ENCODE measurements around the gene GZMH.
"Not testable (repeated sequence)": the region's sequence is repeated elsewhere in the genome, so short reads cannot be mapped to it uniquely, and the experiment has no call there.

The GZMH gene

DNA sequence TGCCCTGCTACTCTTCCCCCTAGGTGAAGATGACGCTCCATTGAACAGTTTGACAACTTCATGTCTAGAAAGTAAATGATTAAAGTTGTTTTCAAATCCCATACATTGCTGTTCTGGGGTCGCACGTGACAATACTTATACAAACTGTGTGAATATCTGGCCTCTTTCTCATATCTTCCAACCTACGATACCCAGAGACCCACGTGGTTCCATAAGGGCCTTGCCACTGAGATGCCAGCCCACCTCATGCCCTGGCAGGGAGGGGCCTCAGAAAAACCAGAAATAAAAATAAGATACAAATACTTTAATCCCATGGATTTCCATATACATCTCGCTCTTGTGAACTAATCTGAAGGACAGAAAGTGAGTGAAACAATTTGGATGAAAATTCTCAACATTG, 20.0 kb upstream of the GZMH start:
- Histone ChIP-seq H3K9me3 (ENCODE audit: control insufficient read depth, low read depth, low read length) (no peaks in the 10 kb centered on the region), H3K27ac (ENCODE audit: low read length) (no peak overlapping the region), H3K4me1 (ENCODE audit: control insufficient read depth, low read depth, low read length) (no peaks in the 10 kb centered on the region), H3K9ac (ENCODE audit: low read length) (no peak overlapping the region), H3K4me3 (ENCODE audit: low read length) (no peak overlapping the region), H3K36me3 (ENCODE audit: control insufficient read depth, low read depth, low read length) (no peaks in the 10 kb centered on the region), H3K27me3 (ENCODE audit: control insufficient read depth, insufficient read depth, low read length) (no peaks in the 10 kb centered on the region)

GRCh38 chr14:24613747-24614146, 4.3 kb upstream of the GZMH start:
- Histone ChIP-seq H3K4me1 (ENCODE audit: control insufficient read depth, low read depth, low read length) (peaks cover 4% of the 10 kb centered on the region), H3K9me3 (ENCODE audit: control insufficient read depth, low read depth, low read length) (no peaks in the 10 kb centered on the region), H3K27me3 (ENCODE audit: control insufficient read depth, insufficient read depth, low read length) (no peaks in the 10 kb centered on the region), H3K36me3 (ENCODE audit: control insufficient read depth, low read depth, low read length) (no peaks in the 10 kb centered on the region), H3K9ac (ENCODE audit: low read length) (no peak overlapping the region), H3K4me3 (ENCODE audit: low read length) (no peak overlapping the region), H3K27ac (ENCODE audit: low read length) (no peak overlapping the region)

GRCh38 chr14:24613241-24613640, 3.8 kb upstream of the GZMH start:
- Histone ChIP-seq H3K36me3 (ENCODE audit: control insufficient read depth, low read depth, low read length) (no peaks in the 10 kb centered on the region), H3K9me3 (ENCODE audit: control insufficient read depth, low read depth, low read length) (no peaks in the 10 kb centered on the region), H3K4me1 (ENCODE audit: control insufficient read depth, low read depth, low read length) (peaks cover 4% of the 10 kb centered on the region), H3K9ac (ENCODE audit: low read length) (no peak overlapping the region), H3K4me3 (ENCODE audit: low read length) (no peak overlapping the region), H3K27ac (ENCODE audit: low read length) (no peak overlapping the region), H3K27me3 (ENCODE audit: control insufficient read depth, insufficient read depth, low read length) (no peaks in the 10 kb centered on the region)

GRCh38 chr14:24612196-24612595, 2.7 kb upstream of the GZMH start:
- Histone ChIP-seq H3K27ac (ENCODE audit: low read length) (no peak overlapping the region), H3K4me3 (ENCODE audit: low read length) (no peak overlapping the region), H3K9me3 (ENCODE audit: control insufficient read depth, low read depth, low read length) (no peaks in the 10 kb centered on the region), H3K27me3 (ENCODE audit: control insufficient read depth, insufficient read depth, low read length) (no peaks in the 10 kb centered on the region), H3K4me1 (ENCODE audit: control insufficient read depth, low read depth, low read length) (peaks cover 4% of the 10 kb centered on the region), H3K9ac (ENCODE audit: low read length) (no peak overlapping the region), H3K36me3 (ENCODE audit: control insufficient read depth, low read depth, low read length) (no peaks in the 10 kb centered on the region)

GRCh38 chr14:24607635-24608514, 1.6 kb downstream of the GZMH start:
- H3K27ac ChIP-seq (ENCODE audit: low read length), result no peak overlapping the region
- no peak overlapping the region for H3K4me3 ChIP-seq (ENCODE audit: low read length)
- no peaks in the 10 kb centered on the region for H3K9me3 ChIP-seq (ENCODE audit: control insufficient read depth, low read depth, low read length)
- H3K36me3 ChIP-seq (ENCODE audit: control insufficient read depth, low read depth, low read length), result no peaks in the 10 kb centered on the region
- H3K4me1 ChIP-seq (ENCODE audit: control insufficient read depth, low read depth, low read length), result no peaks in the 10 kb centered on the region
- H3K9ac ChIP-seq (ENCODE audit: low read length), result no peak overlapping the region
- H3K27me3 ChIP-seq (ENCODE audit: control insufficient read depth, insufficient read depth, low read length), result no peaks in the 10 kb centered on the region

DNA sequence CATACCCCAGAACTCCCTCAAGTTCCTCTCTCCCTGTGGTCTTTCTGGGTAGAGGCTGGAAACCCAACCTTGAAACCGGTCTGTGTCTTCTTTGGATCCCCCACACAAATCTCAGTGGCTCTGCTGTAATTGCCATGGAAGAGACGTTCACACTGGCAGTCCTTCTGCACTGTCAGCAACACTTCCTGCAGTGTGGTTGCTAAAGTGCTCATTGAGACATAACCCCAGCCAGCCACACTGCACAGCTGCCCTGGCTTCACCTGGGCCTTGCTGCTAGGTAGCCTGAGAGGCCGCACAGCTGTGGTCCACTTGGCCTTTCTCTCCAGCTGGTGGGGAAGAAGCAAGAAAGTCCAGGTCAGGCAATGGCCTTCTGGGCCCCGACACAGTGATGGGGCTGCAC, 2.4 kb downstream of the GZMH start:
- no peaks in the 10 kb centered on the region for H3K27me3 ChIP-seq (ENCODE audit: control insufficient read depth, insufficient read depth, low read length)
- no peaks in the 10 kb centered on the region for H3K4me1 ChIP-seq (ENCODE audit: control insufficient read depth, low read depth, low read length)
- no peak overlapping the region for H3K4me3 ChIP-seq (ENCODE audit: low read length)
- H3K27ac ChIP-seq (ENCODE audit: low read length), result no peak overlapping the region
- no peak overlapping the region for H3K9ac ChIP-seq (ENCODE audit: low read length)
- H3K36me3 ChIP-seq (ENCODE audit: control insufficient read depth, low read depth, low read length), result no peaks in the 10 kb centered on the region
- H3K9me3 ChIP-seq (ENCODE audit: control insufficient read depth, low read depth, low read length), result no peaks in the 10 kb centered on the region

- H3K4me1 ChIP-seq (ENCODE audit: control insufficient read depth, low read depth, low read length), result no peaks in the 10 kb centered on the region
- H3K9me3 ChIP-seq (ENCODE audit: control insufficient read depth, low read depth, low read length), result no peaks in the 10 kb centered on the region
- H3K4me3 ChIP-seq (ENCODE audit: low read length), result no peak overlapping the region
- no peak overlapping the region for H3K9ac ChIP-seq (ENCODE audit: low read length)
- H3K36me3 ChIP-seq (ENCODE audit: control insufficient read depth, low read depth, low read length), result no peaks in the 10 kb centered on the region
- H3K27me3 ChIP-seq (ENCODE audit: control insufficient read depth, insufficient read depth, low read length), result no peaks in the 10 kb centered on the region
- no peak overlapping the region for H3K27ac ChIP-seq (ENCODE audit: low read length)
Measured at GRCh38 chr14:24606297-24606696, 3.2 kb downstream of the GZMH start.

DNA sequence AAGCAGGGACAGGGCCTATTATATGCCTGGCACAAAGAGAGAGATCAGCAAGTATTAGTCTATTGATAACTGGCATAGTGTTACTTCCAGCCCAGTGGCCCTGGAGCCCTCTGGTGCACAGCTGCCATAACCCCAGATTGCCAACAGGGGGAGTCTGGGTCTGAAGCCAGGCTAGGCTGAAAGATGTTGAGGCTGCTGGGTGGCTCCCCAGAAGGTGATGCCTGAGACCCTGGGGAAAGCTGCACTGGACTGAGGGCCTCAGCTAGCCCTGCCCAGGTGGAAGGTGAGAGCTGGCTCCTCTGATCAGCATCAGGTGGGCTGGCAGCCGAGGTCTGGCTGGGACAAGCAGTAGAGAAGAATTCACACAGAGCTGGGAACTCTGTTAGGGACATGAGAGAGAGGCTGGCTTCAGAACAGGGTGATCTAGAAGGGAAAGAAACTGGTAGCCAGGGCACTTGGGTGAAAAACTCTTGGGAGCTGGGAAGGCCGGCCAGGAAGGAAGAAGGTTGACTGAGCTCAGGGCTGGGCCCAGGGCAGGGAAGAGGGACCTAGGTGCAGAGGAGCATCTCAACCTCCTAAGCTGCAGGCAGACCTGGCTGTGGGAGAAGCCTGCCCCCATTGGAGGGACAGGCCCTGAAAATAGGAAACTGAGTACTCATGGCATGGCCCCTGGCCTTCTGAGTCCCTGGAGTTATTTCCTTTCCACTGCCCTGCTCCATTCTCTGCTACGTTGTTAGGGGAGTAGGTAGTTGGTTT, 3.9 kb downstream of the GZMH start:
- no peaks in the 10 kb centered on the region for H3K36me3 ChIP-seq (ENCODE audit: control insufficient read depth, low read depth, low read length)
- H3K27ac ChIP-seq (ENCODE audit: low read length), result no peak overlapping the region
- H3K9me3 ChIP-seq (ENCODE audit: control insufficient read depth, low read depth, low read length), result no peaks in the 10 kb centered on the region
- H3K4me3 ChIP-seq (ENCODE audit: low read length), result no peak overlapping the region
- no peaks in the 10 kb centered on the region for H3K4me1 ChIP-seq (ENCODE audit: control insufficient read depth, low read depth, low read length)
- no peak overlapping the region for H3K9ac ChIP-seq (ENCODE audit: low read length)
- H3K27me3 ChIP-seq (ENCODE audit: control insufficient read depth, insufficient read depth, low read length), result no peaks in the 10 kb centered on the region

GRCh38 chr14:24597403-24597802, 12.1 kb downstream of the GZMH start:
- Histone ChIP-seq H3K4me1 (ENCODE audit: control insufficient read depth, low read depth, low read length) (no peaks in the 10 kb centered on the region), H3K27ac (ENCODE audit: low read length) (no peak overlapping the region), H3K4me3 (ENCODE audit: low read length) (no peak overlapping the region), H3K36me3 (ENCODE audit: control insufficient read depth, low read depth, low read length) (no peaks in the 10 kb centered on the region), H3K9ac (ENCODE audit: low read length) (no peak overlapping the region), H3K9me3 (ENCODE audit: control insufficient read depth, low read depth, low read length) (peaks cover 11% of the 10 kb centered on the region), H3K27me3 (ENCODE audit: control insufficient read depth, insufficient read depth, low read length) (no peaks in the 10 kb centered on the region)

DNA sequence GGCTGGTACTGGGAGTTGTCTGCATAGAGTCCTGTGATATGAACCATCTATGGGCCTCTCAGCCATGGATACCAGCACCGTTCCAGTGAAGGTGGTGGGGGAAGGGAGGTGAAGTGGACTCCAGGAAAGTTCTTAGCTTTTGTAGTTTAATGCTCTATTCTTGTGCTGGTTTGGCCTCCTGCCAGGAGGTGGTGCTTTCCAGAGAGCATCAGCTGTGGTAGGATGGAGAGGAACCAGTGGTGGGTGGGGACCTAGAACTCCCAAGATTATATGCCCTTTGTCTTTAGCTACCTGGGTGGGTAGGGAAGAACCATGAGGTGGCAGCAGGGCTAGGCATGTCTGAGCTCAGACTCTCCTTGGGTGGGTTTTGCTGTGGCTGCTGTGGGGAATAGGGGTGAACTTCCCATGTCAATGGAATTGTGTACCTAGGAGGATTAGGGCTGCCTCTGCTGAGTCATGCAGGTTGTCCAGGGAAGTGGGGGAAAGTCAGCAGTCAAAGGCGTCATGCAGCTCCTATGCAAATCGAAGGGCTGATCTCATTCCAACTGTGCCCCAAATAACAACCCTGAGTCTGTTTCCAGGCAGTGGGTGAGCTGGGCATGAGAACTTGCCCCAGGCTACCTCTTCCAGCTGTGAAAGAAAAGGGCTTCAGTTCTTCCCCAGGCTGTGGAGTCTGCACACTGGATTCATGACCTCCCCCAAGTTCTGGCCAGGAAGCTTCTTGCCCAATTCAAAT, 14.2 kb downstream of the GZMH start:
- Histone ChIP-seq H3K36me3 (ENCODE audit: control insufficient read depth, low read depth, low read length) (no peaks in the 10 kb centered on the region), H3K9ac (ENCODE audit: low read length) (no peak overlapping the region), H3K27ac (ENCODE audit: low read length) (no peak overlapping the region), H3K27me3 (ENCODE audit: control insufficient read depth, insufficient read depth, low read length) (no peaks in the 10 kb centered on the region), H3K4me1 (ENCODE audit: control insufficient read depth, low read depth, low read length) (no peaks in the 10 kb centered on the region), H3K9me3 (ENCODE audit: control insufficient read depth, low read depth, low read length) (peaks cover 11% of the 10 kb centered on the region), H3K4me3 (ENCODE audit: low read length) (no peak overlapping the region)

- H3K27ac ChIP-seq (ENCODE audit: low read length); H3K4me1 ChIP-seq (ENCODE audit: control insufficient read depth, low read depth, low read length); H3K27me3 ChIP-seq (ENCODE audit: control insufficient read depth, insufficient read depth, low read length); H3K9ac ChIP-seq (ENCODE audit: low read length); H3K36me3 ChIP-seq (ENCODE audit: control insufficient read depth, low read depth, low read length); H3K4me3 ChIP-seq (ENCODE audit: low read length); H3K9me3 ChIP-seq (ENCODE audit: control insufficient read depth, low read depth, low read length): not testable (repeated sequence)
Measured at GRCh38 chr14:24591004-24591403, 18.5 kb downstream of the GZMH start.
